ENCODE data around the gene SELENOI. TPM values are rescaled to one million over a fixed set of nuclear protein-coding genes. Genes with fewer than 3 reads are reported as not detected.
"Not testable (repeated sequence)": the region's sequence is repeated elsewhere in the genome, so short reads cannot be mapped to it uniquely, and the experiment has no call there.

The SELENOI gene
- total RNA-seq, 1 donor from 2014 or later: 35.7 TPM

- DNase-seq (ENCODE audit: low spot score): no peak
These were observed 18.4 kb upstream of the SELENOI start for GRCh38 chr2:26327291-26328272.

- not testable (repeated sequence) for DNase-seq (ENCODE audit: low spot score)
These were observed 16.9 kb upstream of the SELENOI start for GRCh38 chr2:26329083-26329482.

GRCh38 chr2:26330114-26330549, 15.8 kb upstream of the SELENOI start:
- DNase-seq (ENCODE audit: low spot score): peak; percentile 91

GRCh38 chr2:26330604-26331003, 15.3 kb upstream of the SELENOI start:
- no peak for DNase-seq (ENCODE audit: low spot score)

- DNase-seq (ENCODE audit: low spot score): not testable (repeated sequence)
These were observed 14.6 kb upstream of the SELENOI start for GRCh38 chr2:26331321-26331720.

DNA sequence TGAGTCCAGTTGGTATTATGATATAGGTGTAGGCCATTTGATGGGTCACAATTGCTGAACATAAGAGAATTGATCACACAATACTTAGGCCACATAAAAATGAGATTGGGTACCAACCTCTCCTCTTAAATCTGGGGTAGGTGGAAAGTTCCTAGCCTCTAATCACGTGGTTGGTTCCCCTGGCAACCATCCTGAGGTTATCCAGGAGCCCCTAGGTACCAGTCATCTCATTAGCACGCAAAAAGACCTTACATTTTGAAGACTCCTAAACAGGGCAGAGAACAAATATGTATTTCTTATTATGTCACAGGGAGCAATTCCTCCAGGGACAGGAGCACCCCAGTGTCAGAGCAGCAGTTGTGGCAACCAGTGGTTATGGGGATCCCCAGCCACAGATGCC, 12.7 kb upstream of the SELENOI start:
- no peak for DNase-seq (ENCODE audit: low spot score)

DNA sequence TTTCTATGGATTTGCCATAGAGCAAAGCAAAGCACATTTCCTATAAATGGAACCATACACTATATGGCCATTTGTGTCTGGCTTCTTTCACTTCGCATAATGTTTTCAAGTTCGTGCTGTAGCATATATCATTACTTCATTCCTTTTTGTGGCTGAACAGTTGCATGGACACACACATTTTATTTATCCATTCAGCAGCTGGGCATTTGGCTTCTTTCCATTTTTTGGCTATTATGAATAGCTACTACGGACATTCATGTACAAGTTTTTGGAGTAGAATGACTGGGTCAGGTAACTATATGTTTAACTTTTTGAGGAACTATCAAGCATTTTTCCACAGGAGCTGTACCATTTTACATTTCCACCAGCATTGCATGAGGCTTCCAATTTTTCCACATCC, 10.7 kb upstream of the SELENOI start:
- no peak for DNase-seq (ENCODE audit: low spot score)

GRCh38 chr2:26336719-26337118, 9.2 kb upstream of the SELENOI start:
- no peak for DNase-seq (ENCODE audit: low spot score)

DNA sequence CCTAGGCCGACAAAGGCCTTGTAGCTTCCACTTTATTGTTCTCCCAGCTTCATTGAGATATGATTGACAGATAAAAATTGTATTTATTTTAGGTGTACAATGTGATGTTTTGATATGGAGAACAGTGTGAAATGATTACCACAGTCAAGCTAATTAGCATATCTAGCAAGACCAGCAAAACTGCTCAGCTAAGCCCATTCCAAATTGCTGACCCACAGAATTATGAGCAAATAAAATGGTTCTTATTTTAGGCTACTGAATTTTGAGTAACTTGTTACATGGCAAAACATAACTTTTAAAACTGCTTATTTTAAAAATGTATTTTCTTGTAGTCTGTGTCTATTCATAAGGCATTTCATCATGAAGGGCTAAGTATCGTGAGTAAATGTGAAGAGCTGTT, 8.6 kb upstream of the SELENOI start:
- DNase-seq (ENCODE audit: low spot score): no peak

DNA sequence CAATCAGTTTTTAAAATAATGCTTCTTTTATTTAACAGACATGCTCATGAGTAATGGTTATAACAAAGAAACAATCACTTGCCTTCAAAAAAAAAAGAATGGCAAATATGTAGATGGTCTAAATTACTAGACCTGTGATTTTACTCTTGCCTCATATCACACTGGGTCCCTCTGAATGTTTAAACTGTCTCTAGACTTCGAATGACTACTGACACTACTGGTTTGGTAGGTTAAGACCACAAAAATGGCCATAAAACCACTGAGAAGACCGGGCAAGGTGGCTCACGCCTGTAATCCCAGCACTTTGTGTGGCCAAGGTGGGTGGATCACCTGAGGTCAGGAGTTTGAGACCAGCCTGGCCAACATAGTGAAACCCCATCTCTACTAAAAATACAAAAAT, 5.1 kb upstream of the SELENOI start:
- no peak for DNase-seq (ENCODE audit: low spot score)

DNA sequence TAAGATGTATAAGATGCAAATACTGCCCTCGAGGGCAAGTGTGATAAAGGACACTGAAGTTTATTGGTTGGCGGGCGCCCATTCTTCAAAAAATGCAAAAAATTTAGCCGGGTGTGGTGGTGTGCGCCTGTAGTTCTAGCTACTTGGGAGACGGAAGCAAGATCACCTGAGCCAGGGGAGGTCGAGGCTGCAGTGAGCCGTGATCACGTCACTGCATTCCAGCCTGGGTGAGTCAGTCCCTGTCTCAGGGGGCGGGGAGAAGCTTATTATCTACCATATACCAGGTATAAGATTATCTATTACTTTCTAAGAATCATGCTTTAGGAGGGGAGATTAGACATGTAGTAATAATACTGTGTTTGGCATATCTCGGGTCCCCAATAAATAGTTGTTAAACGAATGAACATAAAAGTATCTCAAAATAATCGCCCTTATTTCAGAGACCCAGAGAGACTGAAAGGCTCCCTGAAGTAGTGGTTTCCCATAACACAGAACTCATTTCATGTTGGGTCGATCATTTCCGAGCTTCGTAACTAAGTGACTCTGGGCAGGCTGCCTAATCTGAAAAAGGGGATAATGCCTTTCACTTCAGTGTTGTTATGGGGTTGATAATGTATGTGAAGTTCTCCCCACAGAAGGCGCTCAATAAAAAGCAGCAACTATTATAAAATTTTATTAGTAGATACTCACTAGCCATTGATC, 1.2 kb upstream of the SELENOI start:
- peak; percentile 47 for DNase-seq (ENCODE audit: low spot score)

GRCh38 chr2:26345283-26345544, 729 bp upstream of the SELENOI start:
- DNase-seq (ENCODE audit: low spot score): no peak

GRCh38 chr2:26346454-26347053, 611 bp downstream of the SELENOI start, which contains the start of gene ADGRF3:
ADGRF3 (minus strand) TSS chr2:26346789; CDS start chr2:26346234, 555 bp downstream.
- DNase-seq (ENCODE audit: low spot score): peak; percentile 65

- no peak for DNase-seq (ENCODE audit: low spot score)
These were observed 1.4 kb downstream of the SELENOI start for GRCh38 chr2:26347286-26347865.

DNA sequence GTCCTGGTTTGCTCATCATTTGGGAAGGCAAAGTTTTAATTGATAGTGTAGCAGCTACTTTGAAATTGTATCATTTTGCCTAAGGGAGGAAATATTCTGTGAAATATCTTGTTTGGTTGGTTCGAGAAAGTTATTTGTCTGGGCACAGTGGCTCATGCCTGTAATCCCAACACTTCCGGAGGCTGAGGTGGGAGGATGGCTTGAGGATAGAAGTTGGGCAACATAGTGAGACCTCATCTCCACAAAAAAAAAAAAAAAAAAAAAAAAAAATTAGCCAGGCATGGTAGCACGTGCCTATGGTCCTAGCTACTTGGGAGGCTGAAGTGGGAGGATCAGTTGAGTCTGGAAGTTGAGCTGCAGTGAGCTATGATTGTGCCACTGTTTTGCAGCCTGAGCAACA, 3.7 kb downstream of the SELENOI start:
- DNase-seq (ENCODE audit: low spot score): no peak

DNA sequence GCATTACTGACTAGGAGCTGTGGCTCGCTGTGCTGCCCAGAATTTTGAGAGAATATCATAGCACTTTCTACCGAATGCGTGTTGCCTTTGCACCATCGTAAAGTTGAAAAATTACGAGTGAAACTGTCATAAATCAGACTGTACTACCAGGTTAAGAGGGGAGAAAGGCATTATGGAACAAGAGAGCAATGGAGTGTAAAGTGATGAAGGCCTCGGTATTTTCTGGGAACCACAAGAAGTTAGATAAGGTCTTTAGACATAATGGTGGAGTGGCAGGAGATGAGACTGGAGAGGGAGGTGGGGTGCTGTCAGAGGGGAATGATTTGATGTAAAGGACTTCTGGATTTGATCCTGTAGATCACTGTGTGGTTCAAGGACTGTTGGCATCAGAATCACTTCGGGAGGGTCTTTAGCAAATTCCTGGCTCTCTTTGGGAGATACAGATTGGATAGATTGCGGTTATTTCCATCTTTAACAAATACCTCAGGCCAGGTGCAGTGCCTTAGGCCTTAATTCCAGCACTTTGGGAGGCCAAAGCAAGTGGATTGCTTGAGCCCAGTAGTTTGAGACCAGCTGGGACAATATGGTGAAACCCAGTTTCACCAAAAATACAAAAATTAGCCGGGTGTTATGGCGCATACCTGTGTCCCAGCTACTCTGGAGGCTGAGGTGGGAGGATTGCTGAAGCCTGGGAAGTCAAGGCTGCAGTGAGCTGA, 5.6 kb downstream of the SELENOI start:
- no peak for DNase-seq (ENCODE audit: low spot score)

- DNase-seq (ENCODE audit: low spot score): no peak
These were observed 6.9 kb downstream of the SELENOI start for GRCh38 chr2:26352892-26353291.

- not testable (repeated sequence) for DNase-seq (ENCODE audit: low spot score)
These were observed 8.5 kb downstream of the SELENOI start for GRCh38 chr2:26354469-26354868.

DNA sequence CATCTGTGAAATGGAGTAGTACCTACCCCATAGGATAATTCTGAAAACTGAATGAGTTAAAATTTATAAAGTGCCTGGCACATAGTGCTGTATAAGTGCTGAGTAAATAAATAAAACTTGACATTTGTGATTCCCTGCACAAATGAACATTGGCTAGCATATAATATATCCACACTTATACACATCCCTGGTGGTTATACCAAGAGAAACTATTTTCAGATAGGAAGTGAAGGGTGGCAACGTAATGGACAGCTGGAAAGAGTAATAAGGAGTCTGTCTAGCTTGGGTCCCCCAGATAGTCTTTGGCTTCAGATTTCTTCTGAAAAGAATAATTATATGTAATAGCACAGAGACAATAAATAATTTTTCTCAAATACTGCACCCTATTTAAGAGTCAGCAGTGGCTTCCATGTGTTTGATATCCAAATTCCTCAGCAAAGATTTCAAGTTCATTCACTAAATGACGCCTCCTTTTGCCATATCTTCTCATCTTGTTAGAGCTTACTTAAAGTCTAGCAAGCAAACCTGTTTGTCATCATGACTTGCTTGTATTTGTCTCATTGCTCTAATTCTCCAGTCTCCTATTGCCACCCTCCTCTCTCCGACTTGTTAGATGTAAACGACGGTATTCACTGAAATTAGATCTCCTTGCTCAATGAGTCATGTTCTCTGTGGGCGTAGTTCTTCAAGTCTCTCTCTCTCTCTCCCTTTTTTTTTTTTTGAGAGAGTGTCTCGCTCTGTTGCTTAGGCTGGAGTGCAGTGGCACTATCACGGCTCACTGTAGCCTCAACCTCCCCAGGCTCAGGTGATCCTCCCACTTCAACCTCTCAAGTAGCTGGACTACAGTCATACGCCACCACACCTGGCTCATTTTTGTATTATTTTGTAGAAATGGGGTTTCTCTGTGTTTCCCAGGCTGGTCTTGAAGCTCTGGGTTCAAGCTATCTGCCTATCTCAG, 9.4 kb downstream of the SELENOI start:
- no peak for DNase-seq (ENCODE audit: low spot score)

GRCh38 chr2:26356111-26356510, 10.2 kb downstream of the SELENOI start:
- no peak for DNase-seq (ENCODE audit: low spot score)
